Mesendoderm (in vitro differentiated cells): ENCODE results near the gene TCF4.

Source experiments
- DNase-seq: peaks from one replicate; pipeline ENCODE4 v3.0.0; 2013
- H2AK5ac ChIP-seq: 2 replicates; pipeline ENCODE4 v1.6.1; 2013; ENCODE audit warnings: low read length, inconsistent platforms
- H2BK120ac ChIP-seq: 2 replicates; pipeline ENCODE4 v1.6.1; 2013; ENCODE audit warnings: low read depth, mild to moderate bottlenecking, low read length, moderate library complexity, mixed read lengths
- H2BK15ac ChIP-seq: replicated peaks from 2 replicates; pipeline ENCODE4 v1.6.1; 2013; ENCODE audit warnings: low read depth, mild to moderate bottlenecking, moderate library complexity
- H2BK5ac ChIP-seq: 2 replicates; pipeline ENCODE4 v1.6.1; 2013; ENCODE audit warnings: low read length, inconsistent platforms
- H3K18ac ChIP-seq: 2 replicates; pipeline ENCODE4 v1.6.1; 2013; ENCODE audit warnings: mild to moderate bottlenecking, low read length, mixed read lengths
- H3K23ac ChIP-seq: one replicate; pipeline ENCODE4 v1.6.1; 2013; ENCODE audit warnings: low read length
- H3K27ac ChIP-seq: 2 replicates; pipeline ENCODE4 v1.5.1; 2013; ENCODE audit warnings: low read depth, mild to moderate bottlenecking, inconsistent platforms, low read length, moderate library complexity
- H3K27me3 ChIP-seq: 2 replicates; pipeline ENCODE4 v1.6.1; 2013; ENCODE audit warnings: low read length, control low read depth, mild to moderate bottlenecking, inconsistent platforms; ENCODE audit not compliant: insufficient read depth, poor library complexity
- H3K36me3 ChIP-seq: 2 replicates; pipeline ENCODE4 v1.6.1; 2013; ENCODE audit warnings: low read length, inconsistent platforms; ENCODE audit not compliant: control insufficient read depth, insufficient read depth
- H3K4ac ChIP-seq: one replicate; pipeline ENCODE4 v1.6.1; 2013; ENCODE audit warnings: low read depth, mild to moderate bottlenecking, low read length, moderate library complexity
- H3K4me1 ChIP-seq: 2 replicates; pipeline ENCODE4 v1.6.1; 2013; ENCODE audit warnings: low read depth, low read length, inconsistent platforms; ENCODE audit not compliant: control insufficient read depth
- H3K4me2 ChIP-seq: 2 replicates; pipeline ENCODE4 v1.6.1; 2013; ENCODE audit warnings: low read length
- H3K4me3 ChIP-seq: 2 replicates; pipeline ENCODE4 v1.5.1; 2013; ENCODE audit warnings: mild to moderate bottlenecking, low read length
- H3K56ac ChIP-seq: one replicate; pipeline ENCODE4 v1.6.1; 2013; ENCODE audit warnings: low read length
- H3K79me1 ChIP-seq: 2 replicates; pipeline ENCODE4 v1.6.1; 2013; ENCODE audit warnings: low read length, inconsistent platforms
- H3K79me2 ChIP-seq: 2 replicates; pipeline ENCODE4 v1.6.1; 2013; ENCODE audit warnings: mild to moderate bottlenecking, low read length; ENCODE audit not compliant: control insufficient read depth, insufficient read depth
- H3K9ac ChIP-seq: 2 replicates; pipeline ENCODE4 v1.6.1; 2013; ENCODE audit warnings: low read length, inconsistent platforms
- H4K5ac ChIP-seq: one replicate; pipeline ENCODE4 v1.6.1; 2013; ENCODE audit warnings: low read length
- H4K8ac ChIP-seq: one replicate; pipeline ENCODE4 v1.6.1; 2013; ENCODE audit warnings: low read depth, mild to moderate bottlenecking, control low read depth, low read length, moderate library complexity
- WGBS: extraction: QIAGEN DNeasy Blood & Tissue Kit; methylation state at CpG from one replicate; pipeline ENCODE4 v1.1.7; 2013; ENCODE audit warnings: low lambda C conversion rate, missing lambda C conversion rate; ENCODE audit not compliant: insufficient coverage; ENCODE audit errors: extremely low coverage; 5-methylcytosine and 5-hydroxymethylcytosine counted together

TCF4 gene

DNA sequence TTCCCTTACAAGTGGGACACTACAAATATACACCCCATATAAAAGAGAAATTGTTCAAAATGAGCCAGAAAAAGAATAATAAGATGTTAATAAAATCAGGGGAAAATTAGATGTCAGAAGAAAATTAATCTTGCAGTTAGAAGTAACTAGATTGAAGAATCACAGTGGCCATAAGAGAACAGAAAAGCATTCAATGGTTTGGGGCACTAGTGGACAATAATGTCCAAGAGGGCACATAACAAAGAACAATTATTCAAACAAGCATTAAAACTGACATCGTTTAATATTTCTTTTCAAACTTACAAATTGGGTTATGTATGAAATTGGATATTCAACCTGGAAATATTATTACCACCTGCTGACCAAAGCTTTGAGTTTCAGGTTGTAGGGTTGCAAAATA, 12.9 kb downstream of the TCF4 start:
- Histone ChIP-seq H2AK5ac (no peak overlapping the region), H3K56ac (no peak overlapping the region), H3K79me2 (peaks cover 47% of the 10 kb centered on the region), H2BK120ac (no peak overlapping the region), H3K27ac (no peak overlapping the region), H4K5ac (no peak overlapping the region), H3K23ac (no peak overlapping the region), H3K9ac (no peak overlapping the region), H3K79me1 (peaks cover 2% of the 10 kb centered on the region), H2BK15ac (no peak overlapping the region), H4K8ac (no peak overlapping the region), H3K4ac (no peak overlapping the region), H3K18ac (no peak overlapping the region), H3K27me3 (no peaks in the 10 kb centered on the region), H3K4me2 (no peak overlapping the region), H3K4me3 (no peak overlapping the region), H3K36me3 (no peaks in the 10 kb centered on the region), H3K4me1 (peaks cover 7% of the 10 kb centered on the region), H2BK5ac (no peak overlapping the region)
- no CpG with 5 or more reads among the region's 1 CpG for WGBS
- no peak for DNase-seq

DNA sequence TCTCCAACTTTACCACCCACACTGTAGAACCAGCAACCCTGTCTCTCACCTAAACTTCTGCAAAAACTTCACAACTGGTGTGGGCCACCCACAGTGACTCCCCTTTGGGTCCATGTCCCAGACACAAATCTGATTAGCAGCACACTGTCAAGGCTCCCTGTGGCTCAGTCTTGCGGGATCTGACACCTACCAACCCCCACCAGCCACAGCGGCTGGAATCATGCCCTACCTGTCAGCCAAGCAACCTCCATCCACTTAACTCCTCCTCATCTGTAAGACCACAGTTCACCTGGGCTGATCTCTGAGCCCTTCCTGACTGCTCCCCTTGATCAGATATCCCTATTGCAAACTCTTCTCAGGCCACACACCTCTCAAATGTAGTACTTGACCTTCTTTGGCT, 14.6 kb downstream of the TCF4 start:
- no CpG with 5 or more reads among the region's 2 CpGs for WGBS
- peak; percentile 90 for DNase-seq
- H3K9ac ChIP-seq: no peak overlapping the region

DNA sequence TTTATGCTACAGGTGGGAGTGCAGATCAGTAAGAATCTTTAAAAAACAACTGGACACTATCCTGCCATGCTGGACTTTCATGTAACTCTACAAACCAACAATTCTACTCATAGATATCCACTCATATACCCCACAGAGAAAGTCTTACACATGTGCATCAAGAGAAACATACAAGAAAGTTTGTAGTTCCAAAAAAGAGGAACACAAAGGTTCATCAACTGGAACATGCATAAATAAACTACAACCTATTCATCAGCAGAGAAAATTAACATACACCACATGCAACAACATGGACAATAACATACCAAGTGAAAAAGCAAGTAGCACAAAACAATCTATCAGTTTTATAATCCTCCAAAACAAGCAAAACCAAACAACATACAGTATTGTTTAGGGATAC, 17.0 kb downstream of the TCF4 start:
- Histone ChIP-seq H3K18ac (no peak overlapping the region), H3K23ac (no peak overlapping the region), H3K4me2 (no peak overlapping the region), H2BK5ac (no peak overlapping the region), H3K27ac (no peak overlapping the region), H3K4me3 (no peak overlapping the region), H2AK5ac (no peak overlapping the region), H2BK120ac (no peak overlapping the region), H3K4me1 (peaks cover 7% of the 10 kb centered on the region), H3K79me1 (peaks cover 2% of the 10 kb centered on the region), H3K27me3 (no peaks in the 10 kb centered on the region), H2BK15ac (no peak overlapping the region), H3K56ac (no peak overlapping the region), H3K9ac (no peak overlapping the region), H4K8ac (no peak overlapping the region), H4K5ac (no peak overlapping the region), H3K4ac (no peak overlapping the region), H3K79me2 (peaks cover 35% of the 10 kb centered on the region), H3K36me3 (no peaks in the 10 kb centered on the region)
- DNase-seq: no peak

More for the DNA sequence above, 14.6 kb downstream of the TCF4 start:
- Histone ChIP-seq H3K4me3 (no peak overlapping the region), H2BK15ac (no peak overlapping the region), H3K27me3 (no peaks in the 10 kb centered on the region), H3K23ac (no peak overlapping the region), H3K18ac (no peak overlapping the region), H3K4ac (no peak overlapping the region), H3K4me1 (peaks cover 7% of the 10 kb centered on the region), H2AK5ac (no peak overlapping the region), H3K79me2 (peaks cover 46% of the 10 kb centered on the region), H3K79me1 (peaks cover 2% of the 10 kb centered on the region), H2BK5ac (no peak overlapping the region), H3K56ac (no peak overlapping the region), H3K36me3 (no peaks in the 10 kb centered on the region), H3K27ac (no peak overlapping the region), H3K4me2 (no peak overlapping the region), H2BK120ac (no peak overlapping the region), H4K8ac (no peak overlapping the region), H4K5ac (no peak overlapping the region)

DNA sequence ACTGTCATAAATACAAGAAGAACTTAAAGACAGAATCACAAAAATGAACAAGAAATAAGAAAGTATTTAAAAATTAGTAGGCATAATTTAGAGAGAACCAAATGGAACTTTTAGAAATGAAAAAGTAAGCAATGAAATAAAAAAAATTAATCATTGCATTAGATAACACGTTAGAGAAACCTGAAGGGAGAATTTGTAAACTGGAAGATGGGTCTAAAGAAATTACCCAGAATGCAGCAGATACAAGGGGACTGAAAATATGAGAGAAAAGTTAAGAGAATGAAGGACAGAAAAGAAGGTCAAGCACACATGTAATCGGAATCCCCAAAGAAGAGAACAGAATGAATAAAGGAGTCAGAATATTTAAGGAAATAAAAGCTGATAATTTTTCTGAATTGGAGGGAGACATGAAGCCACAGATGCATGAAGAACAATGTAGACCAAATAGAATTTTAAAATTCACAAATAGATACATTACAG, 21.5 kb downstream of the TCF4 start:
- no CpG with 5 or more reads among the region's 2 CpGs for WGBS
- Histone ChIP-seq H3K23ac (no peak overlapping the region), H4K5ac (no peak overlapping the region), H3K4me3 (no peak overlapping the region), H4K8ac (no peak overlapping the region), H3K9ac (no peak overlapping the region), H2BK120ac (no peak overlapping the region), H3K79me1 (peaks cover 7% of the 10 kb centered on the region), H3K56ac (no peak overlapping the region), H3K79me2 (peaks cover 48% of the 10 kb centered on the region), H3K4me2 (no peak overlapping the region), H3K36me3 (no peaks in the 10 kb centered on the region), H3K18ac (no peak overlapping the region), H3K4me1 (no peaks in the 10 kb centered on the region), H2BK15ac (no peak overlapping the region), H3K27me3 (no peaks in the 10 kb centered on the region), H3K27ac (no peak overlapping the region), H2AK5ac (no peak overlapping the region), H2BK5ac (no peak overlapping the region), H3K4ac (no peak overlapping the region)
- no peak for DNase-seq

DNA sequence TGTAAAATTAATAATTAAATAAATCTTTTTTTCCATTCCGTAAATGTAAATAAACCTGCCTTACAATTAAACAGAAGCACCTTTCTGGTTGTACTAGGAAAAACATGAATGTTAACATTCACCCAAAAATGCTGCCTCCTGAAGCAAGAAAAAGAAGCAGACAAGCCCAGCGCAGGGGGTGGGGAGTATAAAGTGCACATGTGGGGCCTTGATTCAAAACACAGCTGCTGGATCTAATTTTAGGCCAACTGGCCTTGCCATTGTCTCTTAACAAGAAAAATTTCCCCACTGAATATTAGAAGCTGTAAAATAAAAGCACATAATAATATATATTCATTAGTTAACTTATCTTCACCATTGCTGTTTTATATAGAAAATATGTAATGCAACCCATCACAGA, 28.3 kb downstream of the TCF4 start:
- Histone ChIP-seq H3K79me2 (peaks cover 30% of the 10 kb centered on the region), H3K79me1 (peaks cover 7% of the 10 kb centered on the region), H3K9ac (no peak overlapping the region), H3K36me3 (no peaks in the 10 kb centered on the region), H3K23ac (no peak overlapping the region), H3K56ac (no peak overlapping the region), H3K4me2 (no peak overlapping the region), H2AK5ac (no peak overlapping the region), H3K18ac (no peak overlapping the region), H3K27me3 (no peaks in the 10 kb centered on the region), H3K4me1 (no peaks in the 10 kb centered on the region), H3K4me3 (no peak overlapping the region), H4K8ac (no peak overlapping the region), H3K27ac (no peak overlapping the region), H3K4ac (no peak overlapping the region), H4K5ac (no peak overlapping the region), H2BK15ac (no peak overlapping the region), H2BK120ac (no peak overlapping the region), H2BK5ac (no peak overlapping the region)
- no peak for DNase-seq
- no CpG with 5 or more reads among the region's 2 CpGs for WGBS

DNA sequence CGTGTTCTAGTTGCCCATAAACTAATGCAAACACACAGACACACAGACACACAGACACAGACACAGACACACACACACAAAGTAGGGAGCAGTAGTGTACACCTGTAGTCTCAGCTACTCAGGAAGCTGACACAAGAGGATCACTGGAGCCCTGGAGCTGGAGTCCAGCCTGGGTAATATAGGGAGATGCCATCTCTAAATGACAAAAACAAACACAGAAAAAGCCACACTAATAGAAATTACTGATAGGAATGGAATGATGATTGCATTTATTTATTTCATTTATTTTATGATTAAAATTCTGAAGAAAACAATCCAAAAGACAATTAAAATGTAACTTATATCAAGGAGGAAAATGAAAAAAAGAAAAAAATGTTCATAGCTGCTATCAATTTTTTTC, 30.8 kb downstream of the TCF4 start:
- WGBS: no CpG with 5 or more reads among the region's 1 CpG
- Histone ChIP-seq H3K4me1 (no peaks in the 10 kb centered on the region), H3K4me2 (no peak overlapping the region), H3K9ac (no peak overlapping the region), H3K36me3 (no peaks in the 10 kb centered on the region), H3K27ac (no peak overlapping the region), H3K4me3 (no peak overlapping the region), H2BK5ac (no peak overlapping the region), H2BK15ac (no peak overlapping the region), H3K79me2 (peaks cover 23% of the 10 kb centered on the region), H2BK120ac (no peak overlapping the region), H4K8ac (no peak overlapping the region), H3K18ac (no peak overlapping the region), H2AK5ac (no peak overlapping the region), H4K5ac (no peak overlapping the region), H3K56ac (no peak overlapping the region), H3K79me1 (peaks cover 4% of the 10 kb centered on the region), H3K4ac (no peak overlapping the region), H3K27me3 (no peaks in the 10 kb centered on the region), H3K23ac (no peak overlapping the region)
- DNase-seq: no peak
